DND-41 (cell line): ENCODE data around the gene RBPJ.

Experiments used
- EZH2 ChIP-seq: IDR thresholded peaks from 3 replicates; pipeline ENCODE4 v1.6.1; 2012; ENCODE audit warnings: borderline replicate concordance, low read depth, mild to moderate bottlenecking, moderate library complexity, low read length, inconsistent platforms; ENCODE audit not compliant: severe bottlenecking
- TF ChIP-seq, protein P1 (sequence below): IDR thresholded peaks from 2 replicates; pipeline ENCODE4 v1.5.1; 2012; ENCODE audit warnings: borderline replicate concordance, low read length, moderate library complexity, mild to moderate bottlenecking; ENCODE audit not compliant: poor library complexity, severe bottlenecking; ENCODE audit errors: extremely low read depth

GRCh38 chr4:26296514-26296913, 24.3 kb upstream of the RBPJ start:
- TF ChIP-seq, protein P1, sequence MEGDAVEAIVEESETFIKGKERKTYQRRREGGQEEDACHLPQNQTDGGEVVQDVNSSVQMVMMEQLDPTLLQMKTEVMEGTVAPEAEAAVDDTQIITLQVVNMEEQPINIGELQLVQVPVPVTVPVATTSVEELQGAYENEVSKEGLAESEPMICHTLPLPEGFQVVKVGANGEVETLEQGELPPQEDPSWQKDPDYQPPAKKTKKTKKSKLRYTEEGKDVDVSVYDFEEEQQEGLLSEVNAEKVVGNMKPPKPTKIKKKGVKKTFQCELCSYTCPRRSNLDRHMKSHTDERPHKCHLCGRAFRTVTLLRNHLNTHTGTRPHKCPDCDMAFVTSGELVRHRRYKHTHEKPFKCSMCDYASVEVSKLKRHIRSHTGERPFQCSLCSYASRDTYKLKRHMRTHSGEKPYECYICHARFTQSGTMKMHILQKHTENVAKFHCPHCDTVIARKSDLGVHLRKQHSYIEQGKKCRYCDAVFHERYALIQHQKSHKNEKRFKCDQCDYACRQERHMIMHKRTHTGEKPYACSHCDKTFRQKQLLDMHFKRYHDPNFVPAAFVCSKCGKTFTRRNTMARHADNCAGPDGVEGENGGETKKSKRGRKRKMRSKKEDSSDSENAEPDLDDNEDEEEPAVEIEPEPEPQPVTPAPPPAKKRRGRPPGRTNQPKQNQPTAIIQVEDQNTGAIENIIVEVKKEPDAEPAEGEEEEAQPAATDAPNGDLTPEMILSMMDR = no peak
- TF ChIP-seq EZH2 = no peak
